SU-DHL-6 (cell line): ENCODE measurements around the gene ERBB4.

Experiments
- EZH2phosphoT487 ChIP-seq: fragments of 200-600 bp; sonication (generic), shearing (Covaris generic); conservative IDR thresholded peaks from 2 replicates; pipeline ENCODE4 v1.6.1; 2018; ENCODE audit warnings: mild to moderate bottlenecking, antibody characterized with exemption, low read length, moderate library complexity, mixed read lengths
- TF ChIP-seq, protein P1 (sequence below): fragments of 200-600 bp; sonication (generic); IDR thresholded peaks from one replicate; pipeline ENCODE4 v1.5.1; 2017; ENCODE audit warnings: antibody characterized with exemption, mild to moderate bottlenecking, low read length, moderate library complexity; ENCODE audit not compliant: insufficient read depth, poor library complexity, severe bottlenecking

DNA sequence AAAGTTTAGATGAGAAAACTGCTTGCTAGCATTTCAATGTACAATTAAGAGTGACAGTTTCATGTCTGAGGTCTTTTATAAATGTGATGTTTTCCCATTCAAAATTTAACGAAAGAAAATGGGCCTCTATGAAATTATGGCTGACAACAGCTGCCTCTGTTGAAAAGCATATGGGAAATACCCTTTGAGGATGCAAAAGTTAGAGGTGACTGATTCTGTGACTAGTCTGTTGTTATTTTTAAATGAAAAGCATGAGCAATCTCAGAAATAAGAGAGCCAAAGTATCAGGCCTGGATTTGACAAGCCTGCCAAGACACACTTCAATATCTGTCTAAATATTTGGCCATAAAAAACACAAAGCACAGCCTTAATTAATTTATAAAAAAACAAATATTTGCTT is 580.8 kb downstream of the ERBB4 start:
- TF ChIP-seq, protein P1, sequence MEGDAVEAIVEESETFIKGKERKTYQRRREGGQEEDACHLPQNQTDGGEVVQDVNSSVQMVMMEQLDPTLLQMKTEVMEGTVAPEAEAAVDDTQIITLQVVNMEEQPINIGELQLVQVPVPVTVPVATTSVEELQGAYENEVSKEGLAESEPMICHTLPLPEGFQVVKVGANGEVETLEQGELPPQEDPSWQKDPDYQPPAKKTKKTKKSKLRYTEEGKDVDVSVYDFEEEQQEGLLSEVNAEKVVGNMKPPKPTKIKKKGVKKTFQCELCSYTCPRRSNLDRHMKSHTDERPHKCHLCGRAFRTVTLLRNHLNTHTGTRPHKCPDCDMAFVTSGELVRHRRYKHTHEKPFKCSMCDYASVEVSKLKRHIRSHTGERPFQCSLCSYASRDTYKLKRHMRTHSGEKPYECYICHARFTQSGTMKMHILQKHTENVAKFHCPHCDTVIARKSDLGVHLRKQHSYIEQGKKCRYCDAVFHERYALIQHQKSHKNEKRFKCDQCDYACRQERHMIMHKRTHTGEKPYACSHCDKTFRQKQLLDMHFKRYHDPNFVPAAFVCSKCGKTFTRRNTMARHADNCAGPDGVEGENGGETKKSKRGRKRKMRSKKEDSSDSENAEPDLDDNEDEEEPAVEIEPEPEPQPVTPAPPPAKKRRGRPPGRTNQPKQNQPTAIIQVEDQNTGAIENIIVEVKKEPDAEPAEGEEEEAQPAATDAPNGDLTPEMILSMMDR: no peak
- no peak for TF ChIP-seq EZH2phosphoT487
